Hematopoietic multipotent progenitor cell (in vitro differentiated cells): Measurements from ENCODE around the gene CLRN2. TPM values are rescaled to one million over a fixed set of nuclear protein-coding genes. Genes with fewer than 3 reads are reported as not detected.
"Not testable (repeated sequence)": the region's sequence is repeated elsewhere in the genome, so short reads cannot be mapped to it uniquely, and the experiment has no call there.

ENCODE experiments used
- DNase-seq, 3 donors: peaks; one replicate each; pipeline ENCODE4 v3.0.0-alpha.2; 2011 to 2015; ENCODE audit warnings: low read depth in 2 of 3, low spot score in 2 of 3
- total RNA-seq: library from RNA; depleted of rRNA; stranded (reverse); fragments of >200 nt; gene quantifications from one replicate; pipeline ENCODE4 v1.2.3, GENCODE V29; 2012

The CLRN2 gene
- total RNA-seq, 1 donor, result not detected

- no peak for DNase-seq
These were observed 29.2 kb downstream of the CLRN2 start for GRCh38 chr4:17544205-17544604.

GRCh38 chr4:17544831-17545234, 29.9 kb downstream of the CLRN2 start:
- DNase-seq, result no peak

- no peak for DNase-seq
These were observed 30.6 kb downstream of the CLRN2 start for GRCh38 chr4:17545374-17546140.

- DNase-seq, result no peak
These were observed 31.3 kb downstream of the CLRN2 start for GRCh38 chr4:17546222-17546621.

- no peak for DNase-seq
These were observed 31.7 kb downstream of the CLRN2 start for GRCh38 chr4:17546678-17547077.

GRCh38 chr4:17550549-17550948, 35.6 kb downstream of the CLRN2 start:
- no peak for DNase-seq

GRCh38 chr4:17552427-17552826, 37.5 kb downstream of the CLRN2 start:
- DNase-seq, result no peak

- no peak for DNase-seq
These were observed 39.6 kb downstream of the CLRN2 start for GRCh38 chr4:17554568-17554967.

- no peak for DNase-seq
These were observed 41.5 kb downstream of the CLRN2 start for GRCh38 chr4:17556498-17556897.

GRCh38 chr4:17557880-17558279, 42.9 kb downstream of the CLRN2 start:
- no peak for DNase-seq

GRCh38 chr4:17558941-17559708, 44.2 kb downstream of the CLRN2 start:
- DNase-seq, result no peak

GRCh38 chr4:17559709-17560048, 44.7 kb downstream of the CLRN2 start:
- no peak for DNase-seq

GRCh38 chr4:17560065-17560673, 45.2 kb downstream of the CLRN2 start:
- DNase-seq, result no peak

- DNase-seq, result no peak
These were observed 46.4 kb downstream of the CLRN2 start for GRCh38 chr4:17561195-17561909.

GRCh38 chr4:17562157-17562556, 47.2 kb downstream of the CLRN2 start:
- DNase-seq, result no peak

- DNase-seq, result no peak
These were observed 50.9 kb downstream of the CLRN2 start for GRCh38 chr4:17565846-17566245.

GRCh38 chr4:17567271-17567670, 52.3 kb downstream of the CLRN2 start:
- no peak for DNase-seq

GRCh38 chr4:17574206-17574605, 59.2 kb downstream of the CLRN2 start:
- DNase-seq, result no peak

- DNase-seq, result not testable (repeated sequence)
These were observed 60.2 kb downstream of the CLRN2 start for GRCh38 chr4:17575177-17575576.
